ENCODE measurements around the gene LPIN2. TPM values are rescaled to one million over a fixed set of nuclear protein-coding genes. Genes with fewer than 3 reads are reported as not detected.
A peak's percentile ranks its signal among the peaks of the same experiment; 100 is the strongest.

LPIN2 gene
- total and polyA plus RNA-seq, 2 of the 13 experiments (the other 11 are each of a cell fraction or from before 2014, with no cell fraction given): 46.0 to 119 TPM

GRCh38 chr18:3061581-3062312 is 48.8 kb upstream of the LPIN2 start (continued):
- TF ChIP-seq, protein P1, sequence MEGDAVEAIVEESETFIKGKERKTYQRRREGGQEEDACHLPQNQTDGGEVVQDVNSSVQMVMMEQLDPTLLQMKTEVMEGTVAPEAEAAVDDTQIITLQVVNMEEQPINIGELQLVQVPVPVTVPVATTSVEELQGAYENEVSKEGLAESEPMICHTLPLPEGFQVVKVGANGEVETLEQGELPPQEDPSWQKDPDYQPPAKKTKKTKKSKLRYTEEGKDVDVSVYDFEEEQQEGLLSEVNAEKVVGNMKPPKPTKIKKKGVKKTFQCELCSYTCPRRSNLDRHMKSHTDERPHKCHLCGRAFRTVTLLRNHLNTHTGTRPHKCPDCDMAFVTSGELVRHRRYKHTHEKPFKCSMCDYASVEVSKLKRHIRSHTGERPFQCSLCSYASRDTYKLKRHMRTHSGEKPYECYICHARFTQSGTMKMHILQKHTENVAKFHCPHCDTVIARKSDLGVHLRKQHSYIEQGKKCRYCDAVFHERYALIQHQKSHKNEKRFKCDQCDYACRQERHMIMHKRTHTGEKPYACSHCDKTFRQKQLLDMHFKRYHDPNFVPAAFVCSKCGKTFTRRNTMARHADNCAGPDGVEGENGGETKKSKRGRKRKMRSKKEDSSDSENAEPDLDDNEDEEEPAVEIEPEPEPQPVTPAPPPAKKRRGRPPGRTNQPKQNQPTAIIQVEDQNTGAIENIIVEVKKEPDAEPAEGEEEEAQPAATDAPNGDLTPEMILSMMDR (CRISPR knock-in tag; IDR thresholded peaks at IDR 0.05): no peak
- TF ChIP-seq PHF21A (CRISPR knock-in tag; IDR thresholded peaks at IDR 0.05) (no peak), ZNF607 (CRISPR knock-in tag; IDR thresholded peaks at IDR 0.05; ENCODE audit: borderline replicate concordance) (no peak), CHD4 (IDR thresholded peaks at IDR 0.05; ENCODE audit: borderline replicate concordance, low read length) (0 out of 2 replicates have a peak, but pooled peaks have one; percentile 17), ZSCAN25 (CRISPR knock-in tag; IDR thresholded peaks at IDR 0.05) (no peak), POLR2G (IDR thresholded peaks at IDR 0.05; ENCODE audit: low read depth, low read length) (0 out of 2 replicates have a peak, but pooled peaks have one; percentile 24)

GRCh38 chr18:3060667-3061580 is 48.0 kb upstream of the LPIN2 start:
- BruUV-seq (replicated peaks): TSS peak; percentile 89
- Histone ChIP-seq H3K79me2 (ENCODE audit: insufficient read depth, low read length) (peaks cover 12% of the 10 kb centered on the region), H3K4me3 (replicated peaks in 1 of 3; ENCODE audit: insufficient read depth in 1 of 3, low read depth in 2 of 3, low read length in 3 of 3) (no peak overlapping the region), H3K4me2 (ENCODE audit: low read depth, low read length) (peak overlapping the region; percentile 73), H2AFZ (ENCODE audit: low read length) (no peak overlapping the region), H3K36me3 (replicated peaks in 1 of 2; ENCODE audit: control insufficient read depth in 1 of 2, insufficient read depth in 2 of 2, low read length in 2 of 2) (no peaks in the 10 kb centered on the region), H3K9ac (ENCODE audit: insufficient read depth, low read depth, low read length) (peak overlapping the region; percentile 70), H3K27me3 (ENCODE audit: control insufficient read depth in 1 of 2, insufficient read depth in 2 of 2, low read length in 2 of 2) (no peaks in the 10 kb centered on the region), H4K20me1 (ENCODE audit: insufficient read depth, low read length) (no peaks in the 10 kb centered on the region), H3K4me1 (ENCODE audit: insufficient read depth, low read length) (peaks cover 81% of the 10 kb centered on the region), H3K27ac (ENCODE audit: extremely low read length, insufficient read depth, low read length) (peak overlapping the region; percentile 92), H3K9me3 (ENCODE audit: low read length) (no peaks in the 10 kb centered on the region)
- DNase-seq (ENCODE audit: low spot score): peak; percentile 95
- CTCF ChIA-PET (ENCODE audit: low intra/inter-chr PET ratio, low total read pairs): no interaction called here
- peak; percentile 87 for FAIRE-seq
- ATAC-seq: peak; percentile 71
- intact Hi-C loops (cut with micrococcal nuclease; ENCODE audit: unreplicated experiment) (loop anchor here (1.0 to 5.0 kb wide), 3 partner anchors 9 to 56 kb away; no protein-coding TSS in a partner anchor), in situ Hi-C loops (cut with HindIII; ENCODE audit: extremely low pct_ligation_motif_present, low pct_unique_long_range_greater_than_20kb) (loop anchor here (5.0 to 25.0 kb wide), 3 partner anchors 44 to 401 kb away; partner anchors contain the start of gene TGIF1)
- WGBS (ENCODE audit: low lambda C conversion rate): 55% methylated on average over 15 of the region's 15 CpGs
- POLR2A ChIA-PET: interaction anchor here (0.9 to 3.2 kb wide), 8 partner anchors 8 to 186 kb away, joined by 3 to 19 read pairs (median 6); partner anchors contain the start of gene MYL12A
- TF ChIP-seq NR2F6 (IDR thresholded peaks at IDR 0.05) (peak; percentile 96), NR2F6 (CRISPR knock-in tag; IDR thresholded peaks at IDR 0.05) (peak; percentile 96), HDAC2 (CRISPR knock-in tag; IDR thresholded peaks at IDR 0.05) (peak; percentile 74; the same call in 1 of the 2 replicates), JUNB (CRISPR knock-in tag; IDR thresholded peaks at IDR 0.05; ENCODE audit: borderline replicate concordance) (no peak), KLF16 (CRISPR knock-in tag; IDR thresholded peaks at IDR 0.05) (peak in 1 of 2 experiments; percentile 60; a peak in 2 of 4 replicates), PAX8 (CRISPR knock-in tag; IDR thresholded peaks at IDR 0.05; ENCODE audit: borderline replicate concordance) (no peak), ZFP36L2 (CRISPR knock-in tag; IDR thresholded peaks at IDR 0.05) (no peak), FIP1L1 (IDR thresholded peaks at IDR 0.05; ENCODE audit: borderline replicate concordance, insufficient read depth, low read depth, low read length) (no peak), ATF1 (CRISPR knock-in tag; IDR thresholded peaks at IDR 0.05) (peak; percentile 40; the same call in 1 of the 2 replicates), ZNF605 (CRISPR knock-in tag; IDR thresholded peaks at IDR 0.05) (0 out of 2 replicates have a peak, but pooled peaks have one; percentile 43), MEIS2 (CRISPR knock-in tag; IDR thresholded peaks at IDR 0.05) (peak; percentile 73), SNAPC2 (CRISPR knock-in tag; IDR thresholded peaks at IDR 0.05) (peak; percentile 82), GATAD2A (CRISPR knock-in tag; IDR thresholded peaks at IDR 0.05) (peak; percentile 91)

Measured in HepG2 (cell line).